Measurements from ENCODE around the gene RHPN2.

DNA sequence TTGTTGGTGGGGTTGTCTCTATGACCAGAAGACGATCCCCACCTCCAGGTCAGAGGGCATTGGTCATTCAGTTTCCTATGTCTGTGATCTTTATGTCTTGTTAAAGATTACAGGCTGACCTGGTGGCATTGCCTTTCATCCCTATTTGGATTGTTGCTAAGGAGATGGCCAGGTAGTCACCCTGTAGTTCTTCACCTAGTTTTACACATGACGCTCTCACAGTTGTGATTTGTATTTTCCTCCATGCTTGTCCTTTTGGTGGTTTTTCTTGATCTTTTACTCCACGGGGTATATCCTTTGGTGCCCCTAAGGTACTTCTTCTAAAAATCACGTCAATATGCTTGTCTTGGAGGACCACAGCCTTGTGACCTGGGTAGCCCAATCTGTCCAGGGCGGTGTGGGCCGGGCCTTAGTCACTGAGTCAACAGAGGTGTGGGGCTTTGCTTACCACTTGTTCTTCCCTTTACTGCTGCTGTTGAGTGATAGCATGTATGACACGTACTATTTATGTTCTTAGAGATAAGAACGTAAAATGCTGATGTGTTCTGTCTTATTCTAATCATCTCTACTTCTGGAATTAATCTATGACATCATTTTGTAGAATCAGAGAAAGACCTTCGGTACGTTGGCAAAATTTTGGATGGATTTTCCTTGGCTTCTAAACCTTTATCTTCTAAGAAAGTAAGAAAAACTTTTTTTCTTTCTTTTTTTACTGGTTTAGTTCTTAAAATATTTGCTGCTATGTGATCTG lies 36.4 kb upstream of the RHPN2 start:
- TF ChIP-seq, protein P1, sequence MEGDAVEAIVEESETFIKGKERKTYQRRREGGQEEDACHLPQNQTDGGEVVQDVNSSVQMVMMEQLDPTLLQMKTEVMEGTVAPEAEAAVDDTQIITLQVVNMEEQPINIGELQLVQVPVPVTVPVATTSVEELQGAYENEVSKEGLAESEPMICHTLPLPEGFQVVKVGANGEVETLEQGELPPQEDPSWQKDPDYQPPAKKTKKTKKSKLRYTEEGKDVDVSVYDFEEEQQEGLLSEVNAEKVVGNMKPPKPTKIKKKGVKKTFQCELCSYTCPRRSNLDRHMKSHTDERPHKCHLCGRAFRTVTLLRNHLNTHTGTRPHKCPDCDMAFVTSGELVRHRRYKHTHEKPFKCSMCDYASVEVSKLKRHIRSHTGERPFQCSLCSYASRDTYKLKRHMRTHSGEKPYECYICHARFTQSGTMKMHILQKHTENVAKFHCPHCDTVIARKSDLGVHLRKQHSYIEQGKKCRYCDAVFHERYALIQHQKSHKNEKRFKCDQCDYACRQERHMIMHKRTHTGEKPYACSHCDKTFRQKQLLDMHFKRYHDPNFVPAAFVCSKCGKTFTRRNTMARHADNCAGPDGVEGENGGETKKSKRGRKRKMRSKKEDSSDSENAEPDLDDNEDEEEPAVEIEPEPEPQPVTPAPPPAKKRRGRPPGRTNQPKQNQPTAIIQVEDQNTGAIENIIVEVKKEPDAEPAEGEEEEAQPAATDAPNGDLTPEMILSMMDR (IDR thresholded peaks at IDR 0.05) = no peak
- TF ChIP-seq POLR2A (IDR thresholded peaks at IDR 0.05) = no peak
